Measurements from ENCODE around the gene MYCBP2. TPM values are rescaled to one million over a fixed set of nuclear protein-coding genes. Genes with fewer than 3 reads are reported as not detected.

The MYCBP2 gene
- 37.8 and 40.2 TPM in 2 replicates for polyA plus RNA-seq (2011; rRNA removed)
- polyA plus RNA-seq (2012; cell fraction: cytosol; rRNA removed), result 8.2 and 9.1 TPM in 2 replicates
- 10.3 and 14.5 TPM in 2 replicates for polyA plus RNA-seq (2012; cell fraction: nucleus; rRNA removed)
- polyA plus RNA-seq (2017; fragmentation: RNase III; extraction: RNeasy Plus Mini Kit Qiagen cat#74134 plus additional on column Dnase treatment), result 13.3 to 16.1 TPM (median 15.8 TPM) in 3 replicates
- 55.0 and 62.4 TPM in 2 replicates for polyA minus RNA-seq (2011; rRNA and poly(A)+ RNA removed)

DNA sequence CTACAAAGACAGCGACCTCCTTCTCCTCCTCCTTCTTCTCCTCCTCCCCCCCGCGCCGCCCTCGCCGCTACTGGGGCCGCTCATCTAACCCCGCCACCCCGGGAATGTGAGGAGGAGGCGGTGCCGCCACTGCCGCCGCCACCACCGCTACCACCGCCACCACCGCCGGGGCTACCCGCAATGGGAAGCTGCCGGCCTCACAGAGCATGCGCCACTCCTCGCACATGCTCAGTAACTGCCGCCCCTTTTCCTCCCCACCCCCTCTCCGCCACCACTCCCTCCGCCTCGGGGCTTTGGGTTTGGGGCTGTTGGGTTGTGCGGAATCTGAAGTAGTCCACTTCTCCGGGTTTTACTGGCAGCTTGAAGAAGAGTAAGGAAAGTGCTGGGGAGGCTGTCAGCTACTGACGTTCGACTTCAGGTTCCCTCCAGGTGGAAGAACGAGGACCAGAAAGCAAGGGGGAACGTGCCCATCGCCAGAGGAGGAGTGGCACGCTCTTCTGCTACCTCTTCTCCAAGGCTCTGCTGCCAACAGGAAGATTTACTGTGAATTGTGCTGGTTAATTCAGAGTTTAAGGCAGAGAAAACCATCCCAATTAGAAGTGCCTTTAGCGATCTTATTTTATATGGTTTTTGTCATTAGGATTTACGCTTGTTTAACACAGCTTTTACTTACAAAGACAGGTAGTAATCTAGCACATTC is at the start of gene MYCBP2:
Gene MYCBP2 (minus strand): TSS at position 190 of the 700 bp plus-strand sequence. CDS start 319 bp downstream, outside the sequence.
- Histone ChIP-seq H3K4me3 (peak within 1 kb of the TSS; percentile 95), H3K4me2 (peak within 1 kb of the TSS; percentile 96), H3K4me1 (peaks cover 18% of the 10 kb centered on the region; the same call in 2 of the 3 replicates), H3K27ac (peak within 1 kb of the TSS; percentile 95 to 96), H3K9me3 (no peaks in the 10 kb centered on the region)
- WGBS (ENCODE audit: missing lambda C conversion rate), result 4% methylated on average over 14 of the region's 35 CpGs
- ATAC-seq (peak; percentile 70 to 80), FAIRE-seq (no peak), DNase-seq (ENCODE audit: low read depth in 1 of 2, low spot score in 1 of 2) (peak; percentile 77 to 95)
- CTCF ChIA-PET, result interaction anchor here (0.8 kb wide), 1 partner anchor 26 kb away, joined by 3 read pairs; no protein-coding TSS in a partner anchor
- peak in 1 of 2 experiments; percentile 70; a peak in 1 of 5 replicates for TF ChIP-seq JUN (IDR thresholded peaks at IDR 0.05)
- TF ChIP-seq MAX (IDR thresholded peaks at IDR 0.05), result peak; percentile 76
- peak; percentile 85 for TF ChIP-seq POLR2A (IDR thresholded peaks at IDR 0.05; ENCODE audit: low read length)
- 0 out of 2 replicates have a peak, but pooled peaks have one; percentile 53 for TF ChIP-seq PHF8 (IDR thresholded peaks at IDR 0.05; ENCODE audit: borderline replicate concordance, low read depth)
- TF ChIP-seq, protein P1, sequence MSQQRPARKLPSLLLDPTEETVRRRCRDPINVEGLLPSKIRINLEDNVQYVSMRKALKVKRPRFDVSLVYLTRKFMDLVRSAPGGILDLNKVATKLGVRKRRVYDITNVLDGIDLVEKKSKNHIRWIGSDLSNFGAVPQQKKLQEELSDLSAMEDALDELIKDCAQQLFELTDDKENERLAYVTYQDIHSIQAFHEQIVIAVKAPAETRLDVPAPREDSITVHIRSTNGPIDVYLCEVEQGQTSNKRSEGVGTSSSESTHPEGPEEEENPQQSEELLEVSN (IDR thresholded peaks at IDR 0.05; ENCODE audit: borderline replicate concordance, low read depth), result peak; percentile 72; the same call in 1 of the 2 replicates
- TF ChIP-seq HOXA7 (CRISPR knock-in tag; IDR thresholded peaks at IDR 0.05), result no peak
- POLR2A ChIA-PET, result interaction anchor here (0.6 kb wide), 1 partner anchor 366 kb away, joined by 3 read pairs; no protein-coding TSS in a partner anchor

GRCh38 chr13:77375560-77376108 is 48.7 kb upstream of the MYCBP2 start:
- Histone ChIP-seq H3K27ac (no peak overlapping the region), H3K4me2 (no peak overlapping the region), H3K4me1 (no peaks in the 10 kb centered on the region), H3K9me3 (no peaks in the 10 kb centered on the region), H3K4me3 (no peak overlapping the region)
- POLR2A ChIA-PET, result no interaction called here
- 64% methylated on average over 1 of the region's 1 CpG for WGBS (ENCODE audit: missing lambda C conversion rate)
- DNase-seq (ENCODE audit: low read depth in 1 of 2, low spot score in 1 of 2) (no peak), ATAC-seq (no peak), FAIRE-seq (no peak)
- CTCF ChIA-PET, result no interaction called here
- no peak for TF ChIP-seq TP53 (CRISPR knock-in tag; IDR thresholded peaks at IDR 0.05)
- no peak for TF ChIP-seq NPAS2 (CRISPR knock-in tag; IDR thresholded peaks at IDR 0.05; ENCODE audit: borderline replicate concordance)
- TF ChIP-seq TFCP2L1 (CRISPR knock-in tag; IDR thresholded peaks at IDR 0.05), result no peak
- no peak for TF ChIP-seq EHMT2 (IDR thresholded peaks at IDR 0.05; ENCODE audit: low read depth)
- no peak for TF ChIP-seq PHF8 (IDR thresholded peaks at IDR 0.05; ENCODE audit: borderline replicate concordance, low read depth)
- no peak for TF ChIP-seq CEBPB (IDR thresholded peaks at IDR 0.05)
- no peak for TF ChIP-seq POLR2A (IDR thresholded peaks at IDR 0.05; ENCODE audit: low read length)
- TF ChIP-seq JUN (IDR thresholded peaks at IDR 0.05), result no peak
- no peak for TF ChIP-seq CBX2 (IDR thresholded peaks at IDR 0.05; ENCODE audit: borderline replicate concordance, low read depth)
- TF ChIP-seq RNF2 (IDR thresholded peaks at IDR 0.05; ENCODE audit: borderline replicate concordance, low read depth), result no peak
- TF ChIP-seq JUNB (IDR thresholded peaks at IDR 0.05), result no peak
- TF ChIP-seq CBX8 (IDR thresholded peaks at IDR 0.05), result no peak
- no peak for TF ChIP-seq RCOR1 (IDR thresholded peaks at IDR 0.05; ENCODE audit: low read depth, low read length)

GRCh38 chr13:77374786-77375185 is 47.9 kb upstream of the MYCBP2 start:
- WGBS (ENCODE audit: missing lambda C conversion rate), result 44% methylated on average over 2 of the region's 2 CpGs
- FAIRE-seq (no peak), ATAC-seq (no peak), DNase-seq (ENCODE audit: low read depth in 1 of 2, low spot score in 1 of 2) (no peak)
- no peak overlapping the region for H3K4me2 ChIP-seq
- no peaks in the 10 kb centered on the region for H3K4me1 ChIP-seq
- no peak overlapping the region for H3K4me3 ChIP-seq
- ChIA-PET CTCF (no interaction called here), POLR2A (no interaction called here)
- TF ChIP-seq EHMT2 (IDR thresholded peaks at IDR 0.05; ENCODE audit: low read depth) (no peak), RARB (CRISPR knock-in tag; IDR thresholded peaks at IDR 0.05) (no peak)
- no peaks in the 10 kb centered on the region for H3K9me3 ChIP-seq
- H3K27ac ChIP-seq, result no peak overlapping the region

DNA sequence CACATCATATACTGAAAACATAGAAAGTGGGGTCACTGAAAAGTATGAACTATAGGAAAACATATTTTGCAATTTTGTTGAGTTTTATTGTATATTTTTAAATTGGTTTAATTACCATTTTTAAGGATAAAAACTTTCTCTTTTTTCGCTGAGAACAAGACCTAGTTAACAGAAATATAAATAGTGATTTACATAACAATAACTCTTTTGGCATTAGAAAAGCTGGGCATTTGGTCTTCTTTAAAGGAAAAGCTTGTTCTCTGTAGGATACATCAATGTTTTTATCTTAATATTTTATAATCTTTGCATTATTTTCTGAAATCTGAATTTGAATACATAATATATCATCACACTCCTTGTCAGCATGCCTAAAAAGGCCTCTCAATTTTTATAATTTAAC is 47.4 kb upstream of the MYCBP2 start:
- DNase-seq (ENCODE audit: low read depth in 1 of 2, low spot score in 1 of 2), result no peak
- Histone ChIP-seq H3K4me1 (no peaks in the 10 kb centered on the region), H3K9me3 (no peaks in the 10 kb centered on the region), H3K4me3 (no peak overlapping the region), H3K27ac (no peak overlapping the region), H3K4me2 (no peak overlapping the region)
- no peak for ATAC-seq
- no peak for FAIRE-seq
- WGBS (ENCODE audit: missing lambda C conversion rate), result 14% methylated on average over 1 of the region's 1 CpG
- ChIA-PET CTCF (no interaction called here), POLR2A (no interaction called here)
- TF ChIP-seq EHF (CRISPR knock-in tag; IDR thresholded peaks at IDR 0.05) (no peak), HDAC2 (IDR thresholded peaks at IDR 0.05) (no peak), EP300 (IDR thresholded peaks at IDR 0.05) (no peak), RCOR1 (IDR thresholded peaks at IDR 0.05; ENCODE audit: low read depth, low read length) (no peak), GATA3 (IDR thresholded peaks at IDR 0.05; ENCODE audit: borderline replicate concordance) (no peak), CHD4 (IDR thresholded peaks at IDR 0.05; ENCODE audit: borderline replicate concordance) (no peak)
